ENCODE data around the gene TMEM201. TPM values are rescaled to one million over a fixed set of nuclear protein-coding genes. Genes with fewer than 3 reads are reported as not detected.

Gene TMEM201
- total and polyA plus RNA-seq, 2 of the 4 experiments (the other 2 are of a cell fraction), result 1.3 to 8.7 TPM

DNA sequence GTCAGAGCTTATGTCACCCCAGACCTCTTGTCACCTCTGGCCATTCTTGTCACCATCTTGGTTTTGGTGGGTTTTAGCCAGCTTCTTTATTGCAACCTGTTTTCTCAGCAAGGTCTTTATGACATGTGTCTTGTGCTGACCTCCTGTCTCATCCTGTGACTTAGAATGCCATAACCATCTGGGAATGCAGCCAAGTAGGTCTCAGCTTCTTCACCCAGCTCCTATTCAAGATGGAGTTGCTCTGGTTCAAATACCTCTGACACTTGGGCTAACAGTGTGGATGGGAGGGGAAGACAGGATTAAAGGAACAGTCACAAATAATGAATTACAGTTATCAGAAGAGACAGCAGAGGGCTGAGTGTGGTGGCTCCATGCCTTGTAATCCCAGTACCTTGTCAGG is 32.3 kb downstream of the TMEM201 start (continued):
- TF ChIP-seq, protein P1, sequence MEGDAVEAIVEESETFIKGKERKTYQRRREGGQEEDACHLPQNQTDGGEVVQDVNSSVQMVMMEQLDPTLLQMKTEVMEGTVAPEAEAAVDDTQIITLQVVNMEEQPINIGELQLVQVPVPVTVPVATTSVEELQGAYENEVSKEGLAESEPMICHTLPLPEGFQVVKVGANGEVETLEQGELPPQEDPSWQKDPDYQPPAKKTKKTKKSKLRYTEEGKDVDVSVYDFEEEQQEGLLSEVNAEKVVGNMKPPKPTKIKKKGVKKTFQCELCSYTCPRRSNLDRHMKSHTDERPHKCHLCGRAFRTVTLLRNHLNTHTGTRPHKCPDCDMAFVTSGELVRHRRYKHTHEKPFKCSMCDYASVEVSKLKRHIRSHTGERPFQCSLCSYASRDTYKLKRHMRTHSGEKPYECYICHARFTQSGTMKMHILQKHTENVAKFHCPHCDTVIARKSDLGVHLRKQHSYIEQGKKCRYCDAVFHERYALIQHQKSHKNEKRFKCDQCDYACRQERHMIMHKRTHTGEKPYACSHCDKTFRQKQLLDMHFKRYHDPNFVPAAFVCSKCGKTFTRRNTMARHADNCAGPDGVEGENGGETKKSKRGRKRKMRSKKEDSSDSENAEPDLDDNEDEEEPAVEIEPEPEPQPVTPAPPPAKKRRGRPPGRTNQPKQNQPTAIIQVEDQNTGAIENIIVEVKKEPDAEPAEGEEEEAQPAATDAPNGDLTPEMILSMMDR (conservative IDR thresholded peaks at IDR 0.05; ENCODE audit: low read depth, low read length), result no peak
- no peak for TF ChIP-seq FOS (IDR thresholded peaks at IDR 0.05; ENCODE audit: low read depth, low read length)
- no peak for TF ChIP-seq RAD21 (IDR thresholded peaks at IDR 0.05; ENCODE audit: low read length)

DNA sequence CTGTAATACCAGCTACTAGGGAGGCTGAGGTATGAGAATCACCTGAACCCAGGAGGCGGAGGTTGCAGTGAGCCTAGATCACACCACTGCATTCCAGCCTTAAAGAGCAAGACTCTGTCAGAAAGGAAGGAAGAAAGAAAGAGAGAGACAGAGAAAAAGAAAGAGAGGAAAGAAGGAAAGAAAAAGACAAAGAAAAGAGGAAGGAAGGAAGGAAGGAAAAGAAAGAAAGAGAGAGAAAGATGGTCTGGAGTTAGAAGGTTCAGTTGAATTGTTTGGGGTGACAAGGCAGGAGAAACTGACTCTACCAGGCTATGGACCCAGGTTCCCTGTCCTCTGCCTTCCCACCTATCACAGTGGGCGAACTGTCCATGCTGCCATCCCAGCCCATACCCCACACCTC is 35.4 kb downstream of the TMEM201 start:
- no peak overlapping the region for H3K27ac ChIP-seq (ENCODE audit: insufficient read depth, low read length)
- H3K9ac ChIP-seq (ENCODE audit: low read depth, low read length), result no peak overlapping the region
- no peaks in the 10 kb centered on the region for H3K9me1 ChIP-seq (ENCODE audit: insufficient read depth, low read length)
- H3K23ac ChIP-seq (ENCODE audit: low read depth, low read length), result no peak overlapping the region
- no peaks in the 10 kb centered on the region for H3K36me3 ChIP-seq (ENCODE audit: control insufficient read depth, insufficient read depth, low read length)
- no peak overlapping the region for H4K5ac ChIP-seq (ENCODE audit: low read depth, low read length)
- dilution Hi-C loops (cut with HindIII; ENCODE audit: low sequenced_read_pairs, unreplicated experiment), result no loop called here
- H2BK120ac ChIP-seq (ENCODE audit: low read depth, low read length), result no peak overlapping the region
- H3K79me1 ChIP-seq (ENCODE audit: low read depth in 1 of 2, low read length in 2 of 2), result no peaks in the 10 kb centered on the region
- no CpG with 5 or more reads among the region's 2 CpGs for WGBS, 2 experiments (ENCODE audit: extremely low coverage in 2 of 2, insufficient read length in 1 of 2)
- no peak overlapping the region for H3K4me3 ChIP-seq (ENCODE audit: insufficient read depth, low read depth, low read length)
- intact Hi-C loops (cut with micrococcal nuclease), result no loop called here
- no peaks in the 10 kb centered on the region for H4K20me1 ChIP-seq (ENCODE audit: insufficient read depth, low read length)
- H3K4ac ChIP-seq (ENCODE audit: low read depth, low read length), result no peak overlapping the region
- H2AK5ac ChIP-seq (ENCODE audit: low read depth, low read length), result no peak overlapping the region
- 0 out of 2 replicates have a peak, but pooled peaks cover 2% of the 10 kb centered on the region for H3K27me3 ChIP-seq (ENCODE audit: control insufficient read depth, insufficient read depth, low read length)
- in situ Hi-C loops (cut with MboI; ENCODE audit: low sequenced_read_pairs), result no loop called here
- no peaks in the 10 kb centered on the region for H3K9me3 ChIP-seq (ENCODE audit: control insufficient read depth, insufficient read depth, low read length)
- no peak overlapping the region for H3K18ac ChIP-seq (ENCODE audit: low read depth, low read length)
- no peaks in the 10 kb centered on the region for H3K4me1 ChIP-seq (ENCODE audit: control insufficient read depth, insufficient read depth, low read length)
- ChIA-PET POLR2A (ENCODE audit: unreplicated experiment) (interaction anchor here (0.7 kb wide), 1 partner anchor 537 kb away, joined by 6 read pairs; no protein-coding TSS in a partner anchor), CTCF (no interaction called here)
- no peak overlapping the region for H2AFZ ChIP-seq (replicated peaks; ENCODE audit: low read length, poor library complexity)
- no peak overlapping the region for H4K8ac ChIP-seq (ENCODE audit: low read depth in 2 of 2, low read length in 2 of 2)
- DNase-seq (no peak), ATAC-seq (ENCODE audit: low read depth) (no peak)
- BruUV-seq (replicated peaks), result no TSS peak
- no peak overlapping the region for H3K56ac ChIP-seq (ENCODE audit: extremely low read depth, insufficient read depth, low read length)
- no peak overlapping the region for H2BK5ac ChIP-seq (ENCODE audit: low read depth, low read length, poor library complexity, severe bottlenecking)
- H3K4me2 ChIP-seq (ENCODE audit: low read depth, low read length), result no peak overlapping the region
- no peak overlapping the region for H4K91ac ChIP-seq (ENCODE audit: insufficient read depth, low read depth, low read length)
- H2BK20ac ChIP-seq (ENCODE audit: low read depth, low read length), result no peak overlapping the region
- no peak overlapping the region for H3K14ac ChIP-seq (replicated peaks; ENCODE audit: low read depth, low read length)
- no peak overlapping the region for H2AK9ac ChIP-seq (replicated peaks; ENCODE audit: low read depth, low read length, poor library complexity)
- H2BK15ac ChIP-seq (ENCODE audit: low read depth, low read length), result no peak overlapping the region
- TF ChIP-seq RCOR1 (IDR thresholded peaks at IDR 0.05; ENCODE audit: insufficient replicate concordance, low read length), result no peak
- no peak for TF ChIP-seq CHD1 (IDR thresholded peaks at IDR 0.05; ENCODE audit: low read depth, low read length)
- no peak for TF ChIP-seq BHLHE40 (IDR thresholded peaks at IDR 0.05; ENCODE audit: low read depth, low read length)
- TF ChIP-seq NFE2L2 (IDR thresholded peaks at IDR 0.05; ENCODE audit: low read depth, low read length), result no peak
- TF ChIP-seq, protein P2, sequence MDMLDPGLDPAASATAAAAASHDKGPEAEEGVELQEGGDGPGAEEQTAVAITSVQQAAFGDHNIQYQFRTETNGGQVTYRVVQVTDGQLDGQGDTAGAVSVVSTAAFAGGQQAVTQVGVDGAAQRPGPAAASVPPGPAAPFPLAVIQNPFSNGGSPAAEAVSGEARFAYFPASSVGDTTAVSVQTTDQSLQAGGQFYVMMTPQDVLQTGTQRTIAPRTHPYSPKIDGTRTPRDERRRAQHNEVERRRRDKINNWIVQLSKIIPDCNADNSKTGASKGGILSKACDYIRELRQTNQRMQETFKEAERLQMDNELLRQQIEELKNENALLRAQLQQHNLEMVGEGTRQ (IDR thresholded peaks at IDR 0.05; ENCODE audit: low read depth, low read length), result no peak
- no peak for TF ChIP-seq MAFK (IDR thresholded peaks at IDR 0.05; ENCODE audit: low read depth, low read length)

Data from IMR-90 (cell line).